IMR-90 (cell line): ENCODE data around the gene RUSF1. TPM values are rescaled to one million over a fixed set of nuclear protein-coding genes. Genes with fewer than 3 reads are reported as not detected.

Experiments
- ATAC-seq: fragments of 200-7000 bp; cut with Tn5 transposase; 2 replicates; pipeline ENCODE4 v1.9.1; 2020; ENCODE audit warnings: low read depth, mild to moderate bottlenecking, moderate library complexity
- BruUV-seq: library from RNA; stranded (reverse); fragments of 400-500 nt; replicated peaks from 2 replicates; lab custom pipeline; 2021; lab: Mats Ljungman, UMichigan
- CTCF ChIA-PET: fragments of 300-600 bp; formaldehyde crosslinking; extraction: SDS; loops from one replicate; lab custom pipeline; 2021; ENCODE audit warnings: antibody characterized with exemption; lab: Yijun Ruan, JAX
- POLR2A ChIA-PET: fragments of 300-600 bp; sonication (Branson Sonifier 250); formaldehyde crosslinking; loops from one replicate; lab custom pipeline; 2022; ENCODE audit warnings: antibody characterized with exemption; ENCODE audit not compliant: unreplicated experiment; lab: Charles Lee
- DNase-seq: peaks from one replicate; pipeline ENCODE4 v3.0.0; 2013
- H2AFZ ChIP-seq: replicated peaks from 2 replicates; pipeline ENCODE3; 2013; ENCODE audit warnings: low read length, mild to moderate bottlenecking; ENCODE audit not compliant: poor library complexity
- H2AK5ac ChIP-seq: 2 replicates; pipeline ENCODE4 v1.6.1; 2013; ENCODE audit warnings: low read depth, low read length, inconsistent platforms
- H2AK9ac ChIP-seq: replicated peaks from 2 replicates; pipeline ENCODE3; 2013; ENCODE audit warnings: mild to moderate bottlenecking, low read depth, low read length, moderate library complexity; ENCODE audit not compliant: poor library complexity
- H2BK120ac ChIP-seq: 2 replicates; pipeline ENCODE4 v1.6.1; 2013; ENCODE audit warnings: low read depth, low read length, inconsistent platforms
- H2BK15ac ChIP-seq: 3 replicates; pipeline ENCODE4 v1.6.1; 2013; ENCODE audit warnings: low read depth, low read length, inconsistent platforms
- H2BK20ac ChIP-seq: 2 replicates; pipeline ENCODE4 v1.6.1; 2013; ENCODE audit warnings: low read depth, mild to moderate bottlenecking, inconsistent platforms, low read length, moderate library complexity
- H2BK5ac ChIP-seq: 2 replicates; pipeline ENCODE4 v1.6.1; 2013; ENCODE audit warnings: mild to moderate bottlenecking, low read depth, low read length, inconsistent platforms; ENCODE audit not compliant: poor library complexity, severe bottlenecking
- H3K14ac ChIP-seq: replicated peaks from 2 replicates; pipeline ENCODE4 v1.6.1; 2013; ENCODE audit warnings: low read depth, low read length, inconsistent platforms
- H3K18ac ChIP-seq: 2 replicates; pipeline ENCODE4 v1.6.1; 2013; ENCODE audit warnings: low read depth, low read length, control low read depth
- H3K23ac ChIP-seq: 2 replicates; pipeline ENCODE4 v1.6.1; 2013; ENCODE audit warnings: low read depth, low read length, inconsistent platforms
- H3K27ac ChIP-seq: 2 replicates; pipeline ENCODE4 v1.5.1; 2013; ENCODE audit warnings: mild to moderate bottlenecking, control low read depth, low read length; ENCODE audit not compliant: insufficient read depth
- H3K27me3 ChIP-seq: 2 replicates; pipeline ENCODE4 v1.6.1; 2013; ENCODE audit warnings: low read length; ENCODE audit not compliant: control insufficient read depth, insufficient read depth
- H3K36me3 ChIP-seq: 2 replicates; pipeline ENCODE4 v1.6.1; 2013; ENCODE audit warnings: low read length, mixed read lengths; ENCODE audit not compliant: control insufficient read depth, insufficient read depth
- H3K4ac ChIP-seq: 2 replicates; pipeline ENCODE4 v1.6.1; 2013; ENCODE audit warnings: low read depth, low read length, inconsistent platforms
- H3K4me1 ChIP-seq: 2 replicates; pipeline ENCODE4 v1.6.1; 2013; ENCODE audit warnings: low read length, mixed read lengths; ENCODE audit not compliant: control insufficient read depth, insufficient read depth
- H3K4me2 ChIP-seq: 2 replicates; pipeline ENCODE4 v1.6.1; 2013; ENCODE audit warnings: low read depth, mild to moderate bottlenecking, control low read depth, low read length, moderate library complexity
- H3K4me3 ChIP-seq: 2 replicates; pipeline ENCODE4 v1.5.1; 2013; ENCODE audit warnings: low read depth, mild to moderate bottlenecking, control low read depth, low read length, moderate library complexity; ENCODE audit not compliant: insufficient read depth
- H3K56ac ChIP-seq: 2 replicates; pipeline ENCODE4 v1.6.1; 2013; ENCODE audit warnings: low read length, inconsistent platforms; ENCODE audit not compliant: insufficient read depth; ENCODE audit errors: extremely low read depth
- H3K79me1 ChIP-seq, 2 experiments: 2 replicates each; pipeline ENCODE4 v1.6.1; 2013; ENCODE audit warnings: low read length in 2 of 2, inconsistent platforms in 1 of 2, low read depth in 1 of 2
- H3K9ac ChIP-seq: 2 replicates; pipeline ENCODE4 v1.6.1; 2013; ENCODE audit warnings: low read depth, low read length, control low read depth
- H3K9me1 ChIP-seq: 2 replicates; pipeline ENCODE4 v1.6.1; 2013; ENCODE audit warnings: low read length, inconsistent platforms; ENCODE audit not compliant: insufficient read depth
- H3K9me3 ChIP-seq: 2 replicates; pipeline ENCODE4 v1.6.1; 2013; ENCODE audit warnings: low read length; ENCODE audit not compliant: control insufficient read depth, insufficient read depth
- H4K20me1 ChIP-seq: 2 replicates; pipeline ENCODE4 v1.6.1; 2013; ENCODE audit warnings: low read length, inconsistent platforms; ENCODE audit not compliant: insufficient read depth
- H4K5ac ChIP-seq: 2 replicates; pipeline ENCODE4 v1.6.1; 2013; ENCODE audit warnings: mild to moderate bottlenecking, low read depth, low read length, control low read depth
- H4K8ac ChIP-seq, 2 experiments: 2 replicates each; pipeline ENCODE4 v1.6.1; 2013; ENCODE audit warnings: low read depth in 2 of 2, low read length in 2 of 2, control low read depth in 1 of 2, inconsistent platforms in 1 of 2
- H4K91ac ChIP-seq: 2 replicates; pipeline ENCODE4 v1.6.1; 2013; ENCODE audit warnings: low read depth, low read length, inconsistent platforms; ENCODE audit not compliant: insufficient read depth
- BHLHE40 ChIP-seq: fragments of 150-350 bp; IDR thresholded peaks from 2 replicates; pipeline ENCODE4 v1.6.1; 2016; ENCODE audit warnings: mild to moderate bottlenecking, low read depth, low read length
- CTCF ChIP-seq: conservative IDR thresholded peaks from 2 replicates; pipeline ENCODE4 v1.5.1; 2012; ENCODE audit warnings: mild to moderate bottlenecking, low read depth, low read length, improper control_type of control experiment
- FOS ChIP-seq: fragments of 150-350 bp; IDR thresholded peaks from 2 replicates; pipeline ENCODE4 v1.6.1; 2016; ENCODE audit warnings: low read depth, low read length
- MAFK ChIP-seq: IDR thresholded peaks from 2 replicates; pipeline ENCODE4 v1.6.1; 2012; ENCODE audit warnings: low read depth, low read length, improper control_type of control experiment
- RAD21 ChIP-seq: IDR thresholded peaks from 2 replicates; pipeline ENCODE4 v1.6.1; 2012; ENCODE audit warnings: low read length, improper control_type of control experiment
- RFX5 ChIP-seq: IDR thresholded peaks from 2 replicates; pipeline ENCODE4 v1.8.0; 2012; ENCODE audit warnings: low read depth, mild to moderate bottlenecking, low read length, moderate library complexity
- SMC3 ChIP-seq: fragments of 150-350 bp; IDR thresholded peaks from 2 replicates; pipeline ENCODE4 v1.6.1; 2016; ENCODE audit warnings: low read depth, mild to moderate bottlenecking, antibody characterized with exemption, low read length, moderate library complexity
- USF2 ChIP-seq: fragments of 150-350 bp; IDR thresholded peaks from 2 replicates; pipeline ENCODE4 v1.6.1; 2017; ENCODE audit warnings: mild to moderate bottlenecking, antibody characterized with exemption, low read length, low read depth
- WGBS, 2 experiments: methylation state at CpG; one replicate each; pipeline versions ENCODE4 v1.1.5 to v1.1.7; 2013; ENCODE audit warnings: missing lambda C conversion rate in 2 of 2; ENCODE audit not compliant: insufficient read length in 1 of 2; ENCODE audit errors: extremely low coverage in 2 of 2; 5-methylcytosine and 5-hydroxymethylcytosine counted together
- dilution Hi-C: fragments of 300-500 bp; cut with HindIII; formaldehyde crosslinking; loops from one replicate; pipeline ENCODE4 v1.14.3; 2018; ENCODE audit warnings: low sequenced_read_pairs; ENCODE audit not compliant: unreplicated experiment
- in situ Hi-C: fragments of 300-500 bp; cut with MboI; formaldehyde crosslinking; loops from 3 replicates; pipeline ENCODE4 v1.14.3; 2019; ENCODE audit warnings: low sequenced_read_pairs, inconsistent platforms, mixed read lengths
- intact Hi-C: fragments of 100-400 bp; cut with micrococcal nuclease; formaldehyde crosslinking; loops from 2 replicates; pipeline ENCODE4 v1.10.0; 2022
- polyA plus RNA-seq, 3 experiments: library from polyadenylated mRNA; depleted of rRNA; stranded (reverse); fragments of >200 nt; gene quantifications; 2 replicates each; pipeline ENCODE4 v1.2.3, GENCODE V29; 2012; ENCODE audit warnings: low replicate concordance in 1 of 3
- total RNA-seq: library from RNA; depleted of rRNA; stranded (reverse); fragments of >200 nt; gene quantifications from 2 replicates; pipeline ENCODE4 v1.2.3, GENCODE V29; 2012

RUSF1 gene
- total and polyA plus RNA-seq, 2 of the 4 experiments (the other 2 are of a cell fraction), result 22.9 to 65.0 TPM

- H4K91ac ChIP-seq, result no peak overlapping the region
- H3K56ac ChIP-seq, result no peak overlapping the region
- H2AFZ ChIP-seq, result no peak overlapping the region
- H3K27ac ChIP-seq, result no peak overlapping the region
- peaks cover 4% of the 10 kb centered on the region; the same call in 1 of the 2 replicates for H3K9me3 ChIP-seq
- H3K9me1 ChIP-seq, result no peaks in the 10 kb centered on the region
- H2BK5ac ChIP-seq, result no peak overlapping the region
- no peaks in the 10 kb centered on the region for H3K79me1 ChIP-seq
- intact Hi-C loops (no loop called here), in situ Hi-C loops (no loop called here), dilution Hi-C loops (no loop called here)
- H3K36me3 ChIP-seq, result no peaks in the 10 kb centered on the region
- H3K9ac ChIP-seq, result no peak overlapping the region
- no peaks in the 10 kb centered on the region for H4K20me1 ChIP-seq
- H3K18ac ChIP-seq, result no peak overlapping the region
- no peak overlapping the region for H2BK20ac ChIP-seq
- no peak overlapping the region for H4K5ac ChIP-seq
- 5% methylated on average over 24 of the region's 57 CpGs; no CpG with 5 or more reads in 1 of the 2 experiments for WGBS, 2 experiments
- H2BK15ac ChIP-seq, result no peak overlapping the region
- H3K4me3 ChIP-seq, result no peak overlapping the region
- BruUV-seq, result no TSS peak
- H4K8ac ChIP-seq, result no peak overlapping the region
- no peaks in the 10 kb centered on the region; the same call in 1 of the 2 replicates for H3K4me1 ChIP-seq
- peak overlapping the region; percentile 60; the same call in 1 of the 2 replicates for H3K4me2 ChIP-seq
- no peak overlapping the region for H2AK5ac ChIP-seq
- ATAC-seq (no peak), DNase-seq (no peak)
- no peak overlapping the region for H2BK120ac ChIP-seq
- H2AK9ac ChIP-seq, result no peak overlapping the region
- H3K27me3 ChIP-seq, result peaks cover 23% of the 10 kb centered on the region
- H3K4ac ChIP-seq, result no peak overlapping the region
- no peak overlapping the region for H3K23ac ChIP-seq
- CTCF ChIA-PET, result interaction anchor here (0.5 to 0.6 kb wide), 2 partner anchors 13 to 48 kb away, joined by 3 to 4 read pairs; no protein-coding TSS in a partner anchor
- POLR2A ChIA-PET, result no interaction called here
- no peak overlapping the region for H3K14ac ChIP-seq
- TF ChIP-seq RFX5 (no peak), RAD21 (no peak), BHLHE40 (no peak), CTCF (no peak), MAFK (no peak), SMC3 (no peak), USF2 (no peak), FOS (no peak)
Observed at GRCh38 chr16:31537362-31538242, 29.4 kb upstream of the RUSF1 start.
